DND-41 (cell line): ENCODE results near the gene FBXW8.

ENCODE experiments used
- ATAC-seq: fragments of 200-7000 bp; cut with Tn5 transposase; 3 replicates; pipeline ENCODE4 v1.9.1; 2021; ENCODE audit warnings: low read depth; ENCODE audit not compliant: insufficient read depth
- DNase-seq: peaks from one replicate; pipeline ENCODE4 v3.0.0-alpha.2; 2020
- H2AFZ ChIP-seq: 2 replicates; pipeline ENCODE4 v1.6.0; 2012; ENCODE audit warnings: low read depth, low read length
- H3K27ac ChIP-seq: 2 replicates; pipeline ENCODE4 v1.5.1; 2012; ENCODE audit warnings: low read length, inconsistent platforms
- H3K27me3 ChIP-seq: fragments of 200-600 bp; sonication (generic); 2 replicates; pipeline ENCODE4 v1.6.0; 2012; ENCODE audit warnings: low read length, mild to moderate bottlenecking, inconsistent platforms; ENCODE audit not compliant: insufficient read depth, poor library complexity
- H3K36me3 ChIP-seq: 2 replicates; pipeline ENCODE4 v1.5.1; 2012; ENCODE audit warnings: low read length, inconsistent platforms; ENCODE audit not compliant: insufficient read depth
- H3K4me1 ChIP-seq: 2 replicates; pipeline ENCODE4 v1.5.1; 2012; ENCODE audit warnings: mild to moderate bottlenecking, low read length; ENCODE audit not compliant: insufficient read depth
- H3K4me2 ChIP-seq: 2 replicates; pipeline ENCODE4 v1.6.0; 2012; ENCODE audit warnings: mild to moderate bottlenecking, moderate library complexity, low read length, inconsistent platforms; ENCODE audit not compliant: insufficient read depth
- H3K4me3 ChIP-seq, 2 experiments: fragments of 200-600 bp in 1 of 2; shearing (Covaris generic) in 1 of 2; 2 replicates each; pipeline ENCODE4 v1.5.1; 2012 to 2016; ENCODE audit warnings: inconsistent platforms in 2 of 2, low read length in 2 of 2, mild to moderate bottlenecking in 2 of 2, low read depth in 1 of 2, moderate library complexity in 1 of 2
- H3K79me2 ChIP-seq: 2 replicates; pipeline ENCODE4 v1.6.0; 2012; ENCODE audit warnings: low read length, inconsistent platforms; ENCODE audit not compliant: insufficient read depth
- H3K9ac ChIP-seq: 2 replicates; pipeline ENCODE4 v1.6.0; 2012; ENCODE audit warnings: low read depth, mild to moderate bottlenecking, inconsistent platforms, low read length, moderate library complexity
- H3K9me3 ChIP-seq: 2 replicates; pipeline ENCODE4 v1.5.1; 2012; ENCODE audit warnings: low read length, moderate library complexity, mild to moderate bottlenecking, inconsistent platforms; ENCODE audit not compliant: insufficient read depth, severe bottlenecking
- H4K20me1 ChIP-seq: 2 replicates; pipeline ENCODE4 v1.6.0; 2012; ENCODE audit warnings: low read length; ENCODE audit not compliant: insufficient read depth
- EZH2 ChIP-seq: IDR thresholded peaks from 3 replicates; pipeline ENCODE4 v1.6.1; 2012; ENCODE audit warnings: borderline replicate concordance, low read depth, mild to moderate bottlenecking, moderate library complexity, low read length, inconsistent platforms; ENCODE audit not compliant: severe bottlenecking
- TF ChIP-seq, protein P1 (sequence below): IDR thresholded peaks from 2 replicates; pipeline ENCODE4 v1.5.1; 2012; ENCODE audit warnings: borderline replicate concordance, low read length, moderate library complexity, mild to moderate bottlenecking; ENCODE audit not compliant: poor library complexity, severe bottlenecking; ENCODE audit errors: extremely low read depth

Gene FBXW8

DNA sequence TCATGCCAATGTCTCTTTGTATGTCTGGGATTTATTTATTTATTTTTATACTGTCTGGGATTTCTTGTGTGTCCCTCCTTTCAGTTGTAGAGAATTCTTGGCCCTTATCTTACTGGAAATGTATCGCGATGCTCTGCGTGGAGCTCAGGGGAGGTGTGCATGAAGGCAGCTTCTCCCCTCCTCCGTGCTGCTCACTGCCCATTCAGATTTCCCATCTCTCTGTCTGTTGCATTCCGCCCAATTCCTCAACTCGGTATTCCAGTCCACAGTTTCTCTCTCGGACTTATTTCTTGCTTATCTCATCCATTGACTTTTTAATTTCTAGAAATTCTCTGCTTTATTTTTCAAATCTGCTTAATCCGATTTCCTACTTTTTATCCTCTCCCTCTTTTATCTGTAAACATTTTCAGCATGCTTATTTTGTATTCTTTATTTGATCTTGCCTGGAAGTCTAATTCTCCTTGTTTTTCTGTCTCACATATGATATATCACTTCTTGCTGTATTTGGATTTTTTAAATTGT, 93.2 kb downstream of the FBXW8 start:
- Histone ChIP-seq H4K20me1 (no peaks in the 10 kb centered on the region), H3K4me1 (no peaks in the 10 kb centered on the region), H3K4me3 (no peak overlapping the region), H3K27ac (no peak overlapping the region), H2AFZ (no peak overlapping the region), H3K36me3 (peaks cover 21% of the 10 kb centered on the region), H3K4me2 (no peak overlapping the region), H3K9ac (no peak overlapping the region), H3K79me2 (no peaks in the 10 kb centered on the region), H3K9me3 (no peaks in the 10 kb centered on the region), H3K27me3 (no peaks in the 10 kb centered on the region)
- ATAC-seq (no peak), DNase-seq (no peak)
- no peak for TF ChIP-seq EZH2
- TF ChIP-seq, protein P1, sequence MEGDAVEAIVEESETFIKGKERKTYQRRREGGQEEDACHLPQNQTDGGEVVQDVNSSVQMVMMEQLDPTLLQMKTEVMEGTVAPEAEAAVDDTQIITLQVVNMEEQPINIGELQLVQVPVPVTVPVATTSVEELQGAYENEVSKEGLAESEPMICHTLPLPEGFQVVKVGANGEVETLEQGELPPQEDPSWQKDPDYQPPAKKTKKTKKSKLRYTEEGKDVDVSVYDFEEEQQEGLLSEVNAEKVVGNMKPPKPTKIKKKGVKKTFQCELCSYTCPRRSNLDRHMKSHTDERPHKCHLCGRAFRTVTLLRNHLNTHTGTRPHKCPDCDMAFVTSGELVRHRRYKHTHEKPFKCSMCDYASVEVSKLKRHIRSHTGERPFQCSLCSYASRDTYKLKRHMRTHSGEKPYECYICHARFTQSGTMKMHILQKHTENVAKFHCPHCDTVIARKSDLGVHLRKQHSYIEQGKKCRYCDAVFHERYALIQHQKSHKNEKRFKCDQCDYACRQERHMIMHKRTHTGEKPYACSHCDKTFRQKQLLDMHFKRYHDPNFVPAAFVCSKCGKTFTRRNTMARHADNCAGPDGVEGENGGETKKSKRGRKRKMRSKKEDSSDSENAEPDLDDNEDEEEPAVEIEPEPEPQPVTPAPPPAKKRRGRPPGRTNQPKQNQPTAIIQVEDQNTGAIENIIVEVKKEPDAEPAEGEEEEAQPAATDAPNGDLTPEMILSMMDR: no peak

DNA sequence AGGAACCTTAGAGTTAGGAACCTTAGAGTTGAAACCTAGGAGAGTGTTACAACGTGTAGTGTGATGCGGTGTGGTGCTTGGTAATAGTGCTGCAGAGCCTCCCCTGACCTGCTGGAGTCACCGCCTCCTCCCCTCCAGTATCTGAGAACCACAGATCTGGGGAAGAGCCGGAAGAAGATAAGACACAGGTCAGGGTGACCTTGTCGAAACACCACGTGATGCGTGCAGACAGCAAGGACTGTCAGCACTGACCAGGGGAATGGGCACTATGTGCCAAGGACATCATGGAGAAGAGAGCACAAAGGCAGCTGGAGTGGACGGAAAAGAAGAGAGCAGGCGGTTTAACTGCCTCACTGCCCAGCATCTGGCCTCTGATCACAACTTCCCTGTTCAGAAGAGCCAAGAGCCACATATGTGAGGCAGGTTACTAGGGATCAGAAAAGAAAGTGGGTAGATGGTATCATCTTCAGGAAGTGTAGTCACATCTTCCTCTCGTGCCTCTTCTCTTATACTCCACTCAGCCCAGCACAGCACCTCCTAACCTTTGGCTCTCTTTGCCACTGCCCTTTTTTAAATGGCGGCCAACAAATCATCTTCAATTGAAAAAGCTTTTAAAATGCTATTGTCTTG, 94.8 kb downstream of the FBXW8 start:
- no peak overlapping the region for H3K27ac ChIP-seq
- H3K9ac ChIP-seq: no peak overlapping the region
- no peak for DNase-seq
- no peaks in the 10 kb centered on the region for H3K79me2 ChIP-seq
- H4K20me1 ChIP-seq: no peaks in the 10 kb centered on the region
- H3K36me3 ChIP-seq: peaks cover 25% of the 10 kb centered on the region
- H3K4me2 ChIP-seq: no peak overlapping the region
- no peak overlapping the region for H3K4me3 ChIP-seq
- H3K4me1 ChIP-seq: no peaks in the 10 kb centered on the region
- no peaks in the 10 kb centered on the region for H3K9me3 ChIP-seq
- H3K27me3 ChIP-seq: no peaks in the 10 kb centered on the region
- H2AFZ ChIP-seq: no peak overlapping the region
- no peak for TF ChIP-seq EZH2
- TF ChIP-seq, protein P1: no peak
- no peak for ATAC-seq

DNA sequence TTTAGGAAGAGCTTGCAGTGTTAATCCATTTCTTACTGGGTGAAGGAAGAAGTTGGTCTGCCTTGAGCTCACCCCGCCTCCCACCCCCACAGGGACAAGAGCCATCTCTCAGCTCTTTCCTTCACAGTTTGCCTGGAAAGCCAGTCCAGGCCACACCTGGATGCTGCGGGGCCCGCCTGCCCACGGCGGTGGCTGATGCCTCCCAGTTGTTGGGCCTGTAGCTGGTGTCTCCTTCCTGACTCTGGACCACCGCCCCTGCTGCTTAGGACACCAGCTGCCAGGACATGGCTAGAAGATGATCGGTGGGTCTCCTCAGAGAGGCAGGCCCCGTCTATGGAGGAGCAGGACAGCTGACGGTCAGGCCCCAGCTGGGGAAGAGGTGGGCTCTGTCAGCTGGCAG, 95.6 kb downstream of the FBXW8 start:
- H3K4me1 ChIP-seq: no peaks in the 10 kb centered on the region
- no peak overlapping the region for H3K4me2 ChIP-seq
- H3K36me3 ChIP-seq: peaks cover 28% of the 10 kb centered on the region
- TF ChIP-seq EZH2: no peak
- TF ChIP-seq, protein P1: no peak
- H3K27me3 ChIP-seq: no peaks in the 10 kb centered on the region
- H3K27ac ChIP-seq: no peak overlapping the region
- H3K79me2 ChIP-seq: no peaks in the 10 kb centered on the region
- no peak overlapping the region for H3K9ac ChIP-seq
- H3K9me3 ChIP-seq: no peaks in the 10 kb centered on the region
- ATAC-seq (no peak), DNase-seq (no peak)
- no peaks in the 10 kb centered on the region for H4K20me1 ChIP-seq
- H3K4me3 ChIP-seq: no peak overlapping the region
- H2AFZ ChIP-seq: no peak overlapping the region

DNA sequence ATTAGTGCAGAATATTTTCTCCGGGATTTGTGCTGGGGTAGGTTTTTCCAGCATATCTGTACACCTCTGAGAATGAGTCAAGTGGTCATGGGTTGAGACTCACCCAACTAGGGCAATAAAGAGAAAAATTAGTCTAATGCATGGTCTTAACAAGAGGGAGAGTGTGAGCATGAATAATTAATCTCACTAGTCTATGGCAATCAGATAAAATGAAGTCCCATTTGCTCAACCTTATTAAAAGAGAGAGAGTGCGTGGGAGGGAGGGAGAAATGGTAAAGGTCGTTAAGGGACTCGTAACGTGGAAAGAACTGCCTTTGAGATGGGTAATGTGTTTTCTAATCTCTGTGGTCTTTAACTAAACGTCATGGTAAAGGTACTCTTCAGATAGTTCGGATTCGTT, 96.8 kb downstream of the FBXW8 start:
- no peak overlapping the region for H3K27ac ChIP-seq
- H4K20me1 ChIP-seq: no peaks in the 10 kb centered on the region
- ATAC-seq (no peak), DNase-seq (no peak)
- H3K9ac ChIP-seq: no peak overlapping the region
- no peaks in the 10 kb centered on the region for H3K27me3 ChIP-seq
- H3K9me3 ChIP-seq: no peaks in the 10 kb centered on the region
- H3K4me1 ChIP-seq: no peaks in the 10 kb centered on the region
- H3K79me2 ChIP-seq: no peaks in the 10 kb centered on the region
- H2AFZ ChIP-seq: no peak overlapping the region
- no peak overlapping the region for H3K4me3 ChIP-seq
- H3K36me3 ChIP-seq: peaks cover 33% of the 10 kb centered on the region
- no peak for TF ChIP-seq EZH2
- TF ChIP-seq, protein P1: no peak
- H3K4me2 ChIP-seq: no peak overlapping the region
